ENCODE measurements around the gene MFSD8.
A peak's percentile ranks its signal among the peaks of the same experiment; 100 is the strongest.
"Not testable (repeated sequence)": the region's sequence is repeated elsewhere in the genome, so short reads cannot be mapped to it uniquely, and the experiment has no call there.

The MFSD8 gene, protein sequence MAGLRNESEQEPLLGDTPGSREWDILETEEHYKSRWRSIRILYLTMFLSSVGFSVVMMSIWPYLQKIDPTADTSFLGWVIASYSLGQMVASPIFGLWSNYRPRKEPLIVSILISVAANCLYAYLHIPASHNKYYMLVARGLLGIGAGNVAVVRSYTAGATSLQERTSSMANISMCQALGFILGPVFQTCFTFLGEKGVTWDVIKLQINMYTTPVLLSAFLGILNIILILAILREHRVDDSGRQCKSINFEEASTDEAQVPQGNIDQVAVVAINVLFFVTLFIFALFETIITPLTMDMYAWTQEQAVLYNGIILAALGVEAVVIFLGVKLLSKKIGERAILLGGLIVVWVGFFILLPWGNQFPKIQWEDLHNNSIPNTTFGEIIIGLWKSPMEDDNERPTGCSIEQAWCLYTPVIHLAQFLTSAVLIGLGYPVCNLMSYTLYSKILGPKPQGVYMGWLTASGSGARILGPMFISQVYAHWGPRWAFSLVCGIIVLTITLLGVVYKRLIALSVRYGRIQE

DNA sequence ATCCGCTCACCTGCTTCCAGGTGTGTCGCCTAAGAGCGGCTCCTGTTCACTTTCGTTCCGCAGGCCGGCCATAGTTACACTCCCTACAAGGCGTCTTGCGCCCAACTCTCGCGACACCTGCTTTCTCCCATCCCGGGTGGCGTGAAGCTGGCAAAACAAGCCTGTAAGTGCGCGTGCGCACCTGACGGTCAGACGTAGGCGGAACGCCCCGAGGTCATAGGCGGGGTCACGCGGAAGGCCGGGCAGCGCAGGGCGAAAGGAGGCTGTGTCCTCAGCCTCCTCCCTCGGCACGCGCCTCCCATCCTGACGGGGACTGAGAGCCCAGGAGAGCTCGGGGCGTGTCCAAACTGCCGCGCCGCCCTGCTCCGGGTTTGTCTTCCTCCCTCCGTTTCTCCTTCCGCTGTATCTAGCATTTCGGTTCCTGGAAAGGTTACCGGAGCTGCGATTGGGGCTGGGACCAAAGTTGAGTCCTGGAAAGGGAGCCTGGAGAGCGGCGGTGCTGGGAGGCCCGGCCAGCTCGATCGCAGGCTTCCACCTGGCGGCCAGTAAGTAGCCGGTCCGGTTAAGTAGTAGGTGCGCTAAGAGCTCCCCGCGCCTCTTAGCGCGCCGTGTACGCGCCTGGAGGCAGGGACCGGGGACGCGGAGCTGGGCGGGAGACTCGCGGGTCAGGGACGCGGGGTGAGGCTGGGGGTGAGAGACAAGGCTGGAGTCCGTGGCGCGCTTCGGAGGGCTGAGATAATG is at the start of gene MFSD8, which contains the start of gene ABHD18:
MFSD8 (minus strand) TSS at position 112 of the 741 bp plus-strand sequence; CDS start at position 72, 40 bp downstream.
ABHD18 (plus strand) TSS at position 345 of the 741 bp plus-strand sequence. CDS start 17,550 bp downstream, outside the sequence.
- DNase-seq (ENCODE audit: low spot score) = peak; percentile 100

DNA sequence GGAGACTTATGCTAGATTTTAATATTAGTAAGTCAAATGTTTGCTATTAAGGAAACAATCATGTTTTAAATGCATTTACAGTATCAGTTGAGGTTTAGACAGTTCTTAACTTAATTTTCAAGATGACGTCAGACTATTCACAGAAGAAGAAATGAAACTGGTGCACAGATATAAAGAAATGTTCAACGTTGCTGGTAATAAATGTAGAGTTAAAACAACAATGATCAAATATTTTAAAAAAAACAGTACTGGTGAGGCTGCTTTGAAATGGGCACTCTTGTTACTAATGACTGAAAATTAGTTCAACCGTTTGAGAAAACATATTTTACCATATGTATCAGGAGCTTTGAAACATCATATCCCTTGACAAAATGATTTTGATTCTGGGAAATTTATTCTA is 44.5 kb upstream of the MFSD8 start:
- no peak for DNase-seq (ENCODE audit: low spot score)

DNA sequence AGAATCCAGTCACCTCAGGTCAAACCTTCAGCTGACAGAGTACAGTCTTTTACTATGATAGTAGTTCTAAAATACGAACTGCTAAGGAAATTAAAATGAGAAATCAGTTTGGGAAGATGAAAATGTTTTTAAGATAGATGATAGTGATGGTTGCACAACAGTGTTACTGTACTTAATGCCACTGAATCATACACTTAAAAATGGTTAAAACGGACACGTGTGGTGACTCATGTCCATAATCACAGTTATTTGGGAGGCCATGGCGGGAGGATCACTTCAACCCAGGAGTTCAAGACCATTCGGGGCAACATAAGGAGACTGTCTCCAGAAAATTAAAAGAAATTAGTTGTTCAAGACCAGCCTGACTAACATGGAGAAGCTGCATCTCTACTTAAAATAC is 41.6 kb upstream of the MFSD8 start:
- no peak for DNase-seq (ENCODE audit: low spot score)

DNA sequence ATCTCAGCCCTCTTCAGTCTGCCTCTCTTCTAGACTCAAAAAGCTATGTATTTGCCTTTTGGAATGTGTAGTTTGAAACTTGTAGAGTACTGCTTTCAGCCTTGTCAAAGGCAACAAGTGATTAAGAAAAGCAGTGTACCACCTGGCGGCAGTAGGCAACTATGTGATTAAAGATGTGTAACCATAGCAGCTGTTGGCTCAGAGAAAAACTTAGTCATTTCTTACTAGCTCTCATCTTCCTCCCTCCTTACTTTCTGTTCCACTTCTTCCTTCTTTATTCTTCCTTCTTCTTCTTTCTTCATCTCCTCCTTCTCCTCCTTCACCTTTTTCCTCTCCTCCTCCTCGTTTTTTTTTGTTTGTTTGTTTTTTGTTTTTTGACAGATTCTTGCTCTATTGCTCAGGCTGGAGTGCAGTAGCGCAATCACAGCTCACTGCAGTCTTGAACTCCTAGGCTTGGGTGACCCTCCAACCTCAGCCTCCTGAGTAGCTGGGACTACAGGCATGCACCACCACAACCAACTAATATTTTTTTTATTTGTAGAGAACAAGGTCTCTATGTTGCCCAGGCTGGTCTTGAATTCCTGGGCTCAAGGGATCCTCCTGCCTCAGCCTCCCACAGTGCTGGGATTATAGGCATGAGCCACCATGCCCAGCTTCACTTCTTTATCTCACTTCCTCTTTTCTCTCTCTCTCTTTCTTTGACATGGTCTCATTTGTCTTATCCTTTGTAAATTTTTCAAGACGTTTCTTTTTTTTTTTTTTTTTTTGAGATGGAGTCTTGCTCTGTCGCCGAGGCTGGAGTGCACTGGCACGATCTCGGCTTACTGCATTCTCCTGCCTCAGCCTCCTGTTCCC is 32.8 kb upstream of the MFSD8 start:
- DNase-seq (ENCODE audit: low spot score) = peak; percentile 58

DNA sequence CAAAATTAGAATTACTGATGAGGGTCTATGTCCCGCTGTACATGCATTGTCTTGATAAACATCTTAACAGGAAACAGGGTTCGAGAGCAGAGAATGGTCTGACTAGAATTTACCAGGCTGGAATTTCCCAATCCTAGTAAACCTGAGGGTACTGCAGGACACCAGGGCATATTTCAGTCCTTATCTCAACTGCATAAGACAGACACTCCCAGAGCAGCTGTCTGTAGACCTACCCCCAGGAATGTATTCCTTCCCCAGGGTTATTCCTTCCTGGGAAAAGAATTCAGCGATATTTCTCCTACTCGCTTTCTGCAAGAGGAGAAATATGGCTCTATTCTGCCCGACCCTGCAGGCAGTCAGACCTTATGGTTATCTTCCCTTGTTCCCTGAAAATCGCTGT is 31.5 kb upstream of the MFSD8 start:
- DNase-seq (ENCODE audit: low spot score) = not testable (repeated sequence)

DNA sequence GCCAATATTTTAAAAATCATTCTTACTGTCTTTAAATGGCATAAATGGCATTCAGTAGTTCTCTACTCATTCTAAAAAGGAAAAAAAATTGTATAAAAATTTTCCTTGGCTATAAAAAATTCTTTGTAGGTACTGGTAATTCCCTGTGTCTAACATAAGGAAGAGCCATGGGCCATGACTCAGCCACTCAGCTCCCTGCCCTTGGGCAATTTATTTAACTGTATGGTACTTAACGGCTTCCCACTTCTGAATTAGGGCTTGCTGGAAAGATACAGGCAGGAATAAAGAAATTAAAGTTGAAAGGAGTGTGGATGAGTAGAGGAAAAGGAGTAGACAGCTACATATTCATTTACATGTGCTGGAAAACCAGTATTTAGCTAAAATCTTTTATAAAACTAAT is 30.8 kb upstream of the MFSD8 start:
- DNase-seq (ENCODE audit: low spot score) = peak; percentile 46

DNA sequence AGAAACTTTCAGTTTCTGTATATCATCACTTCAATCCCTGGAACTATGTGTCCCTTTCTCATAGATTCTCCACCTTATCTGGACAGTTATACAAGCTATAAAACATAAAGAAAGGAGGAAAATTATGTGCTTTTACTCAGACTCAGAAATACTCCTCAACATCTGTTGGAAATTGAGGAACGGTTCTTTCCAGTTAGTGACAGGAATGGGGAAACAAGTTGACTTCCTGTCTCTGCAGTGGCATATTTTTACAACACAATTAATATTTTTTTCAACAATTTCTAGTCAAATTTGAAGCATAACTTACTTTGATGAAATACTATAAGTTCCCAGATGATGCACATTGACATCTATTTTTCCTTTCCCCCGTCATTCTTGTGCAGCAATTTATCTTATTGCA is 28.2 kb upstream of the MFSD8 start:
- no peak for DNase-seq (ENCODE audit: low spot score)

DNA sequence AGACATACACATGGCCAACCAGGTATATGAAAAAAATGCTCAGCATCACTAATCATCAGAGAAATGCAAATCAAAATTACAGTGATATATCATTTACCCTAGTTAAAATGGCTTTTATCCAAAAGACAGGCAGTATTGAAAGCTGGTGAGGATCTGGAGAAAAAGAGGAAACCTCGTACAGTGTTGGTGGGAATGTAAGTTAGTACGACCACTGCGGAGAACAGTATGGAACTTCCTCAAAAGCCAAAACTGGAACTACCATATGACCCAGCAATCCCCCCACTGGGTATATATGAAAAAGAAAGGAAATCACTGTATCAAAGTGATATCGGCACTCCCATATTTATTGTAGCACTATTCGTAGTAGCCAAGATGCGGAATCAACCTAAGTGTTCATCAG is 23.7 kb upstream of the MFSD8 start:
- DNase-seq (ENCODE audit: low spot score) = no peak

DNA sequence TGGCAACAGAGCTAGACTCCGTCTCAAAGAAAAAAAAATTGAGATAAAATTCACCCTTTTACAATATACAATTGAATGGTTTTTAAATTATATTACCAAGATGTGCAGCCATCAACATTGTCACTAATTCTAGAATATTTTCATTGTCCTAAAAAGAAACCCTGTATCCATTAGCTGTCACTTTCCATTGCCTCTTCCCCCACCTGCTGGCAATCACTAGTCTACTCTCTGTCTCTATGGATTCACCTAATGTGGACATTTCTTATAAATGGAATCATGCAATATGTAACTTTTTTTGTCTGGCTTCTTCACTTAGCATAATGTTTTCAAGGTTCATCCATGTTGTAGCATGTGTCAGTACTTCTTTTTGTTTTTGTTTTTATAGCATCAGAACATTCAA is 21.0 kb upstream of the MFSD8 start:
- no peak for DNase-seq (ENCODE audit: low spot score)

DNA sequence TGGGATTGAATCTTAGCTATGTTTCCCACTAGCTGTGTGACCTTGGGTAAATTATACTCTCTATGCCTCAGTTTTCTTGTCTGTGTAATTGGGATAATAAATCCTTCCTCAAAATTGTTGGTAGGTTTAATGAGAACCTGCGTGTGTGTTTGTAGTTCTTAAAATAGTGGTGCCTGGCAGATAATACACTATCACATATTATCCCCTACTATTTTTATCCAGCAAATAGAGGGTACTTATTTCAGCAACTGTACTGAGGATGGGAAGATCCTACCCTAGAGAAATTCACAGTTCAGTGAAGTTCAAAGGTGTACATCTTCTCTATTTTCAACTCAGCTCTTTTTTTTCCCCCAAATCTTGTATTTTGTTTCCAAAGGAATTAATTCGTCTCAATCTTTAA is 17.5 kb upstream of the MFSD8 start:
- no peak for DNase-seq (ENCODE audit: low spot score)

DNA sequence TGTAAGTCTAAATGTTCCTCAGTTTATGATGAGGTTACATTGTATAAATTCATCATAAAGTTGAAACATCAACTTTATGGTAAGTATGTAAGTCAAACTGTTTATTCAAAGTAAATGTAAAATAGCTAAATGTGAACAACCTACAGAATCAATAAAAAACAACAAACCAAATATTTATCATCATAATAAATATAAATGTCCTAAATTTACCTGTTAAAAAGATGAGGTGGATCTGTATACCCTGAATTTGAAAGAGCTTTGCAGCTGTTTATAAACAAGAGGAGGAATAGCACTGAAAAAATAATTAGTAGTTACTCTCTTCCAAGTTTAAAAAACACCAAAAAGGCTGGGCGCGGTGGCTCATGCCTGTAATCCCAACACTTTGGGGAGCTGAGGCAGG is 14.0 kb upstream of the MFSD8 start:
- no peak for DNase-seq (ENCODE audit: low spot score)

DNA sequence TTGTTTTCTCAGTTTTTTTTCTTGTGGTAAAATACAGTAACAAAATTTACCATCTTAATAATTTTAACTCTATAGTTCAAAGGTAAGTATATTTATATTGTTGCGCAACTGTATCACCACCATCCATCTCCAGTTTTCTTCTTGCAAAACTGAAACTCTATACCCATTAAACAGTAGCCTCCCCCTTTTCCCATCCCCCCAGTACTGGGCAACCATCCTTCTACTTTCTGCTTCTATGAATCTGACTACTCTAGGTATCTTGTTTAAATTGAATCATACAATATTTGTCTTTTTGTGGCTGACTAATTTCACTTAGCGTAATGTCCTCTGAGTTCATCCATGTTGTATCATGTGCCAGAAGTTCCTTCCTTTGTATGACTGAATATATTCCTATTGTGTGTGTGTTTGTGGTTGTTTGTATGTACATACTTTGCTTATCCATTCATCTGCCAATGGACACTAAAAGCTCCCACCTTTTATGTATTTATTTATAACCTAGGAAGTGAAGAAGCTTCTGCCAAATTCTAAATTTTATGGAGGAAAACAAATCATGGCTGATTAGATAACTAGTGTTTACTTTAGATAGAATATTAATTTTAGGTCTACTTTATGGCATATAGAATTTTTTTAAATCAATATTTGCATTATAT is 10.3 kb upstream of the MFSD8 start:
- peak; percentile 32 for DNase-seq (ENCODE audit: low spot score)

DNA sequence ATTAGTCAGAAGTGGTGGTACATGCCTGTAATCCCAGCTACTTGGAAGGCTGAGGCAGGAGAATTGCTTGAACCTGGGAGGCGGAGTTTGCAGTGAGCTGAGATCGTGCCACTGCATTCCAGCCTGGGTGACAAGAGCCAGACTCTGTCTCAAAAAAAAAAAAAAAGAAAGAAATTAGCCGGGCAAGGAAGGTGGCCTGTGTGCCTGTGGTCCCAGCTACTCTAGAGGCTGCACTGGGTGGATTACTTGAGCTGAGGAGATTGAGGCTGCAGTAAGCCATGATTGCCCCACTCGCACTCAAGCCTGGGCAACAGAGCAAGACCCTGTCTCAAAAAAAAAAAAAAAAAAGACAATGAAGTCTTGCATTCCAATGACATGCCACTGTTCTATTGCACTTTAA is 6.0 kb upstream of the MFSD8 start:
- DNase-seq (ENCODE audit: low spot score) = not testable (repeated sequence)

DNA sequence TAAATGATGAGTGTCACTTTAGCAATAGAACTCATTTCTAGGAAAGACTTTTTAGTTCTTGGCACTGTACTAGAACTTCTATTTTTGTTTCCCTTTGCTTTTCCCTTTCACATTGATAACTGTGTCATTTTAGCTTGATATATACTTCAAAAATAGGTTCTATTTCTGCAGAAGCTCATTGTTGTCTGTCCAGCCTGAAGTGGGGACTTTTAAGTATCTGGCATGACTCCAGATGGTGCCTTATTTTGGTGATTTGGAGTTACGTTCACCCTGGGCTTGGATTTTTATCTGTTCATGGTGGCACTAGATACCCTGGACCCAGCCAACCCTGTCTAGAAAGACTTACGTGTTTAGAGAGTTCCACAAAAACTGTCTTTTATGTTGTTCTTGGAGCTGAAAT is 3.6 kb upstream of the MFSD8 start:
- DNase-seq (ENCODE audit: low spot score) = no peak

DNA sequence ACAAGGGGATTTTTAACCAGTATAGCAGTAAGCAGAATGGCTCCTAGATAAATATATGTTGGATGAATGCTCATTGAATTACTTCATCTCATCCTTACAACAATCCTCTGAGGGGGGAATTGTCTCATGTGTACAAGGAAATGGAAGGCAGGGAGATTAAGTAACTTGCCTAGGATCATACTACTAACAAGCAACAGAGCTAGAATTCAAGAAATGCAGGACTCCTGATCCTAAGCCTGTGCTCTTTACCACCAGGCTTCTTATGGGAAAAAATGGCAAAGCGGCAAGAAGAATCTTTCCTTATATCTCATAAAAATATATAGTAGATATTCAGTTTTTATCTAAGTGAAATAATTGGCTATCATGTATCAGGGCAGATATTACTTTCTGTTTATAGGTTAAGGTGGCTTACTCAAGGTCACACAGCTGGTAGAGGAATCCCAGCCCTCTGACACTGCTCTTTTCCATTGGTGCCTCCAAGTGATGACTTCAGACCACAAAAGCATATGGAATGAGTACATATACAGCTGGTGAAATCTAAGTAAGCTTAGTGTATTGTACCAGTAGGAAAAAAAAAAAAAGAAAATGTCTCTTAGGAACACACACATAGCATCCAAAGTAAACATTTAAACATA is 2.3 kb upstream of the MFSD8 start:
- DNase-seq (ENCODE audit: low spot score) = no peak

DNA sequence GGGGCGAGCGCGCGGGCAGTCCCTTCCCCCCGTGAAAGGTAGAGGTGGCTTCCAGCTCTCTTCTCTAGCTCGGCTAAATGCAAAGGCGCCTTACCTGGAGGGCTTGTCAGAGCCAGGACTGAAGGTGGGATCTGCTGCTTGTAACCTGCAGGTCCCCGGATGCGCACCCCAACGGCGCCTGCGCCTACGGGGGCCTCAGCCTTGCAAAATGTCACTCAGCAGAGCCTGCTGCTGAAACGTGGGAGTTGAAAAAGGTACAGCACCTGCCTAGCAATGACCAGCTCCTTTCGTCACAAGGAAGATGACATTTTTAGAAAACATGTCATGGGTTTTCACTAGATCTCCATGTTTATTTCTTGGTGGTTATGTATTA is 816 bp upstream of the MFSD8 start:
- DNase-seq (ENCODE audit: low spot score) = peak; percentile 69

DNA sequence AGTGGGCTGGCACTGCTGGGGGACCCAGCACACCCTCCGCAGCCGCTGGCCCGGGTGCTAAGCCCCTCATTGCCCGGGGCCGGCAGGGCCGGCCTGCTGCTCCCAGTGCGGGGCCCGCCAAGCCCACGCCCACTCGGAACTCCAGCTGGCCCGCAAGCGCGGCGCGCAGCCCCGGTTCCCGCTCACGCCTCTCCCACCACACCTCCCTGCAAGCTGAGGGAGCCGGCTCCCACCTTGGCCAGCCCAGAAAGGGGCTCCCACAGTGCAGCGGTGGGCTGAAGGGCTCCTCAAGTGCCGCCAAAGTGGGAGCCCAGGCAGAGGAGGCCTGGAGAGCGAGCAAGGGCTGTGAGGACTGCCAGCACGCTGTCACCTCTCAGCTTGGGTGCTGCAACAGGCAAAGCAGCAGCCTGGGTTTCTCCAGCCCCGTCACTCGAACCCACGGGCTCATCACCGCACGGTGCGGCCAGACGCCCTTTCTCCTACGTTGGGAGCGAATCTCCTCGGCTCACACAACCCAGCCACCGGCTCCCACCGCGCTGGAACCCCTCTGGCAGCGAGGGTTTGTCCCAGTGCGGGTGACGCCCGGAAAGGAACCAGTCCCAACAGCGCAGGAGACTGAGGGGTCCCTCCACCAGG is 429 bp downstream of the MFSD8 start:
- DNase-seq (ENCODE audit: low spot score) = not testable (repeated sequence)

DNA sequence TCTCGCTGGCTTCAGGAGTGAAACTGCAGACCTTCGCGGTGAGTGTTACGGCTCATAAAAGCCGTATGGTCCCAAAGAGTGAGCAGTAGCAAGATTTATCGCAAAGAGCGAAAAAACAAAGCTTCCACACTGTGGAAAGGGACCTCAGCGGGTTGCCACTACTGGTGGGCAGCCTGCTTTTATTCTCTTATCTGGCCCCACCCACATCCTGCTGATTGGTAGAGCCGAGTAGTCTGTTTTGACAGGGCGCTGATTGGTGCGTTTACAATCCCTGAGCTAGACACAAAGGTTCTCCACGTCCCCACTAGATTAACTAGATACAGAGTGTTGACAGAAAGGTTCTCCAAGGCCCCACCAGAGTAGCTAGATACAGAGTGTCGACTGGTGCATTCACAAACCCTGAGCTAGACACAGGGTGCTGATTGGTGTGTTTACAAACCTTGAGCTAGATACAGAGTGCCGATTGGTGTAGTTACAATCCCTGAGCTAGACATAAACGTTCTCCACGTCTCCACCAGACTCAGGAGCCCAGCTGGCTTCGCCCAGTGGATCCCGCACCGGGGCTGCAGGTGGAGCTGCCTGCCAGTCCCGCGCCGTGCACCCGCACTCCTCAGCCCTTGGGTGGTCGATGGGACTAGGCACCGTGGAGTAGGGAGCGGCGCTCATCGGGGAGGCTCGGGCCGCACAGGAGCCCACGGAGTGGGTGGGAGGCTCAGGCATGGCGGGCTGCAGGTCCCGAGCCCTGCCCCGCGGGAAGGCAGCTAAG is 1.2 kb downstream of the MFSD8 start:
- not testable (repeated sequence) for DNase-seq (ENCODE audit: low spot score)

DNA sequence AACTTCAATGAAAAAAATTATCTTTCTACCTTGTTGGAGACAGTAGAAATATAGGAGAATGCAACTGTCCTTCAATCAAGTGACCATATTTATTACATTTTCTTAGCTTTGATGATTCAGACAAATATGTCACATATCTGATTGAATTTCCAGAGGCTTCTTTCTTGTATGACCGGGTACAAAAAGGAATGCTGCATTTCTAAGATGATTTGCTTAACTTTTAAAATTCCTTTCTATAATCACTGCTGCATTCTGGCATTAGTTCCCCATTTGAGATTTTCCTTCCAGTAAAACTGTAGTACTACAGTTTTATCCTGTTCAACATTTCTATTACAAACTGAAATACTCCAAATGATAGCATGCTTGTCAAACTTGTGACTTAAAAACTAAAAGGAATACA is 5.2 kb downstream of the MFSD8 start:
- no peak for DNase-seq (ENCODE audit: low spot score)

DNA sequence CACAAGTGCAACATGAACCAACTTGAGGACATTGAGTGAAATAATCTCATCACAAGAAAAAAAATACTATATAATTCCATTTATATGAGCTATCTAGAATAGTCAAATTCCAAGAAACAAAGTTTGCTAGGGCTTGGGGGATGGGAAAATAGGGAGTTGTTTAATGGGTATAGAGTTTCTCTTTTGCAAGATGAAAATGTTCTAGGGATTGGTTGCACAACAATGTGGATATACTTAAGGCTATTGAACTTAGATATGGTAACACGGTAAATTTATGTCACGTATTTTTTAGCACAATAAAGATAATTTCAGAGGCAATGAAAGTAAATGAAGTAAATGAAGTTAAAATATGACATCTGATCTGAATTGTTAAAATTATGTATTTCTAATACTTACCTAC is 7.9 kb downstream of the MFSD8 start:
- no peak for DNase-seq (ENCODE audit: low spot score)
